ENCODE results near the gene ANKRD63.

DNA sequence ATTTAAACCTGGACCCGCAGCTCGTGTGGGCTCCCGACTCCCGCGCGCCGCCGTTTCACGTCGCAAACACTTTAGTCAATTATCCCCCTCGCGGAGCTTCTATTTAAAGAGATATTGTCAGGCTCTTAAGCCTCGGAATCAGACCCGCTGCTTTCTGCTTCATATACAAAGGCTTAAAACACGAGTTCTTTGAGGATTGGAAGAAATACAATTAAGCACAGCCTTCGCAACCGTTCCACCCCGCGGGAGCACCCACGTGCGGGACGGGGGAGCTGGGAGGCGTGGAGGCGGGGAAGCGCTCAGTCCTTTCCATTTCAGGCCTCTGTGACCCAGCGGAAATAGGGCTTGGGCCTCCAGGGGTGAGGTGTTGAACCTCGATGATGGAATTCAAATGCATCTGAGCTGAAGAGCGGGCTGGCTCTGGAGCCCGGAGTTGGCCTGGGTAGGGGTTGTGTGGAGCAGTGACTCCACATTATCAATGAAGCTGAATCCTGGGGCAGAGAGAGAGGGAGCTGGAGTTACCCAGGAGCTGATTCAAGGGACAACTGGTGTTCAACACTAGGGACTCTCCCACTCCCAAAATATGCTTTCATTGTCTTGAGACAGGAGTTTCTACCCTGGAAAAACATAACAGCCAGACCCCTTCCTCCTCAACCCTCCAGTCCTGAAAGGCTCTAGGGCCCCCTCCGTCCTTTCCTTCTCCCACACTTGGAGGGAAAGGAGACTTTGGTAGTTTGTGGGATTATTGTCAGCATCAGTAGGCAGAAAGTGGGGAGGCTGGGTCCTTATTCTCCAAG is 2.4 kb downstream of the ANKRD63 start:
- TF ChIP-seq, protein P1, sequence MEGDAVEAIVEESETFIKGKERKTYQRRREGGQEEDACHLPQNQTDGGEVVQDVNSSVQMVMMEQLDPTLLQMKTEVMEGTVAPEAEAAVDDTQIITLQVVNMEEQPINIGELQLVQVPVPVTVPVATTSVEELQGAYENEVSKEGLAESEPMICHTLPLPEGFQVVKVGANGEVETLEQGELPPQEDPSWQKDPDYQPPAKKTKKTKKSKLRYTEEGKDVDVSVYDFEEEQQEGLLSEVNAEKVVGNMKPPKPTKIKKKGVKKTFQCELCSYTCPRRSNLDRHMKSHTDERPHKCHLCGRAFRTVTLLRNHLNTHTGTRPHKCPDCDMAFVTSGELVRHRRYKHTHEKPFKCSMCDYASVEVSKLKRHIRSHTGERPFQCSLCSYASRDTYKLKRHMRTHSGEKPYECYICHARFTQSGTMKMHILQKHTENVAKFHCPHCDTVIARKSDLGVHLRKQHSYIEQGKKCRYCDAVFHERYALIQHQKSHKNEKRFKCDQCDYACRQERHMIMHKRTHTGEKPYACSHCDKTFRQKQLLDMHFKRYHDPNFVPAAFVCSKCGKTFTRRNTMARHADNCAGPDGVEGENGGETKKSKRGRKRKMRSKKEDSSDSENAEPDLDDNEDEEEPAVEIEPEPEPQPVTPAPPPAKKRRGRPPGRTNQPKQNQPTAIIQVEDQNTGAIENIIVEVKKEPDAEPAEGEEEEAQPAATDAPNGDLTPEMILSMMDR (IDR thresholded peaks at IDR 0.05), result no peak
- no peak for TF ChIP-seq POLR2A (IDR thresholded peaks at IDR 0.05)

Measured in lower leg skin (tissue), 3 donors.